SK-N-SH treated with all-trans-retinoic acid at 6 μM for 48 hours (cell line): ENCODE data around the gene FTSJ1.

Experiments used
- ATAC-seq: fragments of 200-7000 bp; cut with Tn5 transposase; 3 replicates; pipeline ENCODE4 v1.9.1; 2020; ENCODE audit warnings: mild to moderate bottlenecking, moderate library complexity
- ARNTL ChIP-seq: fragments of 450-650 bp; formaldehyde crosslinking; IDR thresholded peaks from 2 replicates; pipeline ENCODE4 v1.5.0; 2020; ENCODE audit warnings: low read depth, mild to moderate bottlenecking, moderate library complexity, borderline replicate concordance
- BACH2 ChIP-seq: fragments of 250-450 bp; sonication (Bioruptor Pico); IDR thresholded peaks from 2 replicates; pipeline ENCODE4 v1.9.0; 2021; ENCODE audit warnings: mild to moderate bottlenecking, borderline replicate concordance
- CREB5 ChIP-seq: fragments of 250-450 bp; sonication (Bioruptor Pico); IDR thresholded peaks from 2 replicates; pipeline ENCODE4 v1.5.1; 2020; ENCODE audit warnings: low read depth, mild to moderate bottlenecking, moderate library complexity
- CSDC2 ChIP-seq: fragments of 250-450 bp; sonication (Bioruptor Pico); IDR thresholded peaks from 2 replicates; pipeline ENCODE4 v1.5.0; 2020; ENCODE audit warnings: mild to moderate bottlenecking, moderate library complexity
- ESRRG ChIP-seq: fragments of 250-450 bp; sonication (Bioruptor Pico); IDR thresholded peaks from 2 replicates; pipeline ENCODE4 v1.6.1; 2021; ENCODE audit warnings: mild to moderate bottlenecking
- GLIS3 ChIP-seq: fragments of 250-450 bp; sonication (Bioruptor Pico); IDR thresholded peaks from 2 replicates; pipeline ENCODE4 v1.5.0; 2020; ENCODE audit warnings: mild to moderate bottlenecking, moderate library complexity
- ISL1 ChIP-seq: fragments of 250-450 bp; sonication (Bioruptor Pico); IDR thresholded peaks from 2 replicates; pipeline ENCODE4 v2.1.2; 2022; ENCODE audit warnings: mild to moderate bottlenecking, moderate library complexity
- OSR1 ChIP-seq: fragments of 250-450 bp; sonication (Bioruptor Pico); IDR thresholded peaks from 2 replicates; pipeline ENCODE4 v1.8.0; 2022; ENCODE audit warnings: moderate library complexity, mild to moderate bottlenecking, inconsistent platforms
- PATZ1 ChIP-seq: fragments of 250-450 bp; sonication (Bioruptor Pico); IDR thresholded peaks from 2 replicates; pipeline ENCODE4 v1.8.0; 2020; ENCODE audit warnings: mild to moderate bottlenecking, moderate library complexity, borderline replicate concordance
- POU6F1 ChIP-seq: fragments of 250-450 bp; sonication (Bioruptor Pico); IDR thresholded peaks from 2 replicates; pipeline ENCODE4 v1.8.0; 2021; ENCODE audit warnings: low read depth, mild to moderate bottlenecking, moderate library complexity, borderline replicate concordance
- PPARA ChIP-seq: fragments of 250-450 bp; sonication (Bioruptor Pico); IDR thresholded peaks from 2 replicates; pipeline ENCODE4 v1.5.0; 2020; ENCODE audit warnings: mild to moderate bottlenecking, borderline replicate concordance
- RARB ChIP-seq: fragments of 250-450 bp; sonication (Bioruptor Pico); IDR thresholded peaks from 2 replicates; pipeline ENCODE4 v1.8.0; 2021; ENCODE audit warnings: mild to moderate bottlenecking, moderate library complexity
- SNAI2 ChIP-seq: fragments of 250-450 bp; sonication (Bioruptor Pico); IDR thresholded peaks from 2 replicates; pipeline ENCODE4 v1.5.0; 2020; ENCODE audit warnings: mild to moderate bottlenecking, moderate library complexity
- TCF4 ChIP-seq: fragments of 250-450 bp; sonication (Bioruptor Pico); IDR thresholded peaks from 2 replicates; pipeline ENCODE4 v1.8.0; 2021; ENCODE audit warnings: mild to moderate bottlenecking, moderate library complexity, borderline replicate concordance
- TOX ChIP-seq: fragments of 250-450 bp; sonication (Bioruptor Pico); IDR thresholded peaks from 2 replicates; pipeline ENCODE4 v1.8.0; 2021; ENCODE audit warnings: mild to moderate bottlenecking, moderate library complexity, borderline replicate concordance
- TSHZ2 ChIP-seq: fragments of 250-450 bp; sonication (Bioruptor Pico); IDR thresholded peaks from 2 replicates; pipeline ENCODE4 v1.5.0; 2020; ENCODE audit warnings: mild to moderate bottlenecking, moderate library complexity
- ZC3H10 ChIP-seq: fragments of 250-450 bp; sonication (Bioruptor Pico); IDR thresholded peaks from 2 replicates; pipeline ENCODE4 v1.5.1; 2021; ENCODE audit warnings: mild to moderate bottlenecking, moderate library complexity
- ZFP3 ChIP-seq: fragments of 250-450 bp; sonication (Bioruptor Pico); IDR thresholded peaks from 2 replicates; pipeline ENCODE4 v1.5.0; 2020; ENCODE audit warnings: mild to moderate bottlenecking, moderate library complexity
- ZFP30 ChIP-seq: fragments of 450-650 bp; formaldehyde crosslinking; IDR thresholded peaks from 2 replicates; pipeline ENCODE4 v1.5.0; 2022; ENCODE audit warnings: mild to moderate bottlenecking, moderate library complexity
- ZNF565 ChIP-seq: fragments of 450-650 bp; formaldehyde crosslinking; conservative IDR thresholded peaks from 2 replicates; pipeline ENCODE4 v1.5.0; 2020; ENCODE audit warnings: low read depth, mild to moderate bottlenecking, moderate library complexity
- ZNF70 ChIP-seq: fragments of 450-650 bp; formaldehyde crosslinking; IDR thresholded peaks from 2 replicates; pipeline ENCODE4 v1.5.0; 2020; ENCODE audit warnings: mild to moderate bottlenecking, moderate library complexity
- ZNF8 ChIP-seq: fragments of 450-650 bp; formaldehyde crosslinking; IDR thresholded peaks from 2 replicates; pipeline ENCODE4 v1.5.0; 2020; ENCODE audit warnings: mild to moderate bottlenecking, moderate library complexity

Gene FTSJ1

GRCh38 chrX:48466696-48467095 lies 9.3 kb upstream of the FTSJ1 start (continued):
- TF ChIP-seq ESRRG (CRISPR knock-in tag) (no peak), CSDC2 (no peak), ZNF565 (no peak), ARNTL (CRISPR knock-in tag) (no peak), PPARA (no peak), ZFP3 (CRISPR knock-in tag) (no peak), ISL1 (CRISPR knock-in tag) (no peak), ZNF8 (CRISPR knock-in tag) (no peak), CREB5 (CRISPR knock-in tag) (no peak), TOX (CRISPR knock-in tag) (no peak)

GRCh38 chrX:48467281-48467761 lies 8.7 kb upstream of the FTSJ1 start:
- no peak for ATAC-seq
- TF ChIP-seq CSDC2 (no peak), RARB (no peak), GLIS3 (no peak), TCF4 (CRISPR knock-in tag) (no peak), ZNF565 (no peak), PATZ1 (CRISPR knock-in tag) (no peak), ZNF8 (CRISPR knock-in tag) (no peak), SNAI2 (CRISPR knock-in tag) (no peak), ZFP3 (CRISPR knock-in tag) (no peak), TSHZ2 (CRISPR knock-in tag) (no peak), CREB5 (CRISPR knock-in tag) (no peak), ZFP30 (CRISPR knock-in tag) (no peak), PPARA (no peak), BACH2 (CRISPR knock-in tag) (no peak), ESRRG (CRISPR knock-in tag) (no peak), OSR1 (CRISPR knock-in tag) (no peak), ARNTL (CRISPR knock-in tag) (no peak), TOX (CRISPR knock-in tag) (no peak)

GRCh38 chrX:48468247-48468671 lies 7.7 kb upstream of the FTSJ1 start:
- TF ChIP-seq BACH2 (CRISPR knock-in tag) (no peak), ESRRG (CRISPR knock-in tag) (no peak), RARB (no peak), ZFP30 (CRISPR knock-in tag) (no peak), TCF4 (CRISPR knock-in tag) (no peak), ZC3H10 (CRISPR knock-in tag) (no peak), POU6F1 (CRISPR knock-in tag) (no peak), CSDC2 (no peak), OSR1 (CRISPR knock-in tag) (no peak), ZNF8 (CRISPR knock-in tag) (no peak), ZFP3 (CRISPR knock-in tag) (no peak), ZNF70 (CRISPR knock-in tag) (no peak), SNAI2 (CRISPR knock-in tag) (no peak), ZNF565 (no peak), PATZ1 (CRISPR knock-in tag) (no peak), TSHZ2 (CRISPR knock-in tag) (no peak), ISL1 (CRISPR knock-in tag) (no peak), GLIS3 (no peak)
- ATAC-seq, result no peak
